ENCODE measurements around the gene CRISPLD2.

CRISPLD2 gene

DNA sequence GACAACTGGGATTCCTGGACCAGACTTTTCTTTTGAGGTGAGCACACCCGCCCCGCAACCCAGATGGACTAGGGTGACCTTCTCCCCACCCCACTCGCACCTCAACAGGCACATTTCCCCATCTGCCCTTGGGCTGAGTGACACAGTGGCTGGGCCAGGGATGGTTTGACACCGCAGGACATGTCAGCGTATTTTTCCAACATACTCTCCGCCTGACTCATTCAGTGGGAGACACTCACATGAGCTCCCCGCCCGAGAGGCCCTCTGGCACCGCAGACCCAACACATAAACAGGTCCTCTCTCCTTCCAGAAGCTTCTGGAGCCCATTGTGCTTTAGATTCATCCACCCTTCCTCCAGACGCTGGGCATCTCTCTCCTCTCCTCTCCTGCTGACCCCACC, 122.1 kb downstream of the CRISPLD2 start:
- no peak for TF ChIP-seq ZNF274 (IDR thresholded peaks at IDR 0.05; ENCODE audit: low read depth, low read length)
- no peak overlapping the region for H3K4me3 ChIP-seq (ENCODE audit: low read length)

DNA sequence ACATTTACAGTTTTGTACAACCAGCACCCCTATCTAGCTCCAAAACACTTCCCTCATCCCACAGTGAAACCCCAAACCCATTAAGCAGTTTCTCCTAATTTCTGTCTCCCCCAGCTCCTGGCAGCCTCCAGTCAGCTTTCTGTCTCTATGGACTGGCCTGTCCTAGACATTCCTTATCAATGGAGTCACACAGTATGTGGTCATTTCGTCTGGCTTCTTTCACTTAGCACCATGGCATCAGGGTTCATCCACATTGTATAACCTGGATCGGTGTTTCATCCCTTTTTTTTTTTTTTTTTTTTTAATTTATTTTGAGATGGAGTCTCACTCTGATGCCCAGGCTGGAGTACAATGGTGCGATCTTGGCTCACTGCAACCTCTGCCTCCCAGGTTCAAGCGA, 123.0 kb downstream of the CRISPLD2 start:
- no peak for TF ChIP-seq ZNF274 (IDR thresholded peaks at IDR 0.05; ENCODE audit: low read depth, low read length)
- H3K4me3 ChIP-seq (ENCODE audit: low read length) = no peak overlapping the region

DNA sequence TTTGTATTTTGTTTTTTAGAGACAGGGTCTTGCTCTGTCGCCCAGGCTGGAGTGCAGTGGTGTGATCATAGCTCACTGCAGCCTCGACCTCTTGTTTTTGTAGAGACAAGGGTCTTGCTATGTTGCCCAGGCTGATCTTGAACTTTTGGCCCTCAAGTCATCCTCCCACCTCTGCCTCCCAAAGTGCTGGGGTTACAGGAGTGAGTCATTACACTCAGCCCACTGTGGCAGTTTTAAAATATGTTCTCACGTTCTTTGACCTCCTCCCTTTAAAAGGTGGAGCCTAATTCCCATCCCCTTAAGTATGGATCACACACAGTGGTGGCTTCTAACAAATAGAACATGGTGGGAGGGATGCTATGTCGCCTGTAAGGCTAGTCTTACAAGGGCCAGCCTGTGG, 123.8 kb downstream of the CRISPLD2 start:
- TF ChIP-seq ZNF274 (IDR thresholded peaks at IDR 0.05; ENCODE audit: low read depth, low read length) = no peak
- no peak overlapping the region for H3K4me3 ChIP-seq (ENCODE audit: low read length)

DNA sequence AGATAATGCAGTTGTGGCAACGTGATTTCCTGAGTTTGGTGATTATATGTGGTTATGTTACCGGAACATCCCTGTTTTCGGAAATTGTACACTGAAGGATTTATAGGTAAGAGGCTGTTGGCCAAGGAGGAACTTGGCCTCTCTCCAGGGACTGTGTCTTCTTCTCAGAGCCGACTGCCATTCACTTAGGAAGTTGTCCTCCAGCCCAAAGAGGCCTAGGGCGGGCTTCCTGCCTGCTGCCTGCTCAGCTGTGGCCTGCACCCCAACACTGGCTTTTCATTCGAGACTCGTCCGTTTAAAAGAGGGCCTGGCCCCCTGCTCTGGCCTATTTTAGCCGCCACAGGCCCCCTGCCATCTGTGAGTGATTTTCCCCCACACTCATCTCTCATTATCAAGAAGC, 127.2 kb downstream of the CRISPLD2 start:
- no peak for TF ChIP-seq ZNF274 (IDR thresholded peaks at IDR 0.05; ENCODE audit: low read depth, low read length)
- no peak overlapping the region for H3K4me3 ChIP-seq (ENCODE audit: low read length)

DNA sequence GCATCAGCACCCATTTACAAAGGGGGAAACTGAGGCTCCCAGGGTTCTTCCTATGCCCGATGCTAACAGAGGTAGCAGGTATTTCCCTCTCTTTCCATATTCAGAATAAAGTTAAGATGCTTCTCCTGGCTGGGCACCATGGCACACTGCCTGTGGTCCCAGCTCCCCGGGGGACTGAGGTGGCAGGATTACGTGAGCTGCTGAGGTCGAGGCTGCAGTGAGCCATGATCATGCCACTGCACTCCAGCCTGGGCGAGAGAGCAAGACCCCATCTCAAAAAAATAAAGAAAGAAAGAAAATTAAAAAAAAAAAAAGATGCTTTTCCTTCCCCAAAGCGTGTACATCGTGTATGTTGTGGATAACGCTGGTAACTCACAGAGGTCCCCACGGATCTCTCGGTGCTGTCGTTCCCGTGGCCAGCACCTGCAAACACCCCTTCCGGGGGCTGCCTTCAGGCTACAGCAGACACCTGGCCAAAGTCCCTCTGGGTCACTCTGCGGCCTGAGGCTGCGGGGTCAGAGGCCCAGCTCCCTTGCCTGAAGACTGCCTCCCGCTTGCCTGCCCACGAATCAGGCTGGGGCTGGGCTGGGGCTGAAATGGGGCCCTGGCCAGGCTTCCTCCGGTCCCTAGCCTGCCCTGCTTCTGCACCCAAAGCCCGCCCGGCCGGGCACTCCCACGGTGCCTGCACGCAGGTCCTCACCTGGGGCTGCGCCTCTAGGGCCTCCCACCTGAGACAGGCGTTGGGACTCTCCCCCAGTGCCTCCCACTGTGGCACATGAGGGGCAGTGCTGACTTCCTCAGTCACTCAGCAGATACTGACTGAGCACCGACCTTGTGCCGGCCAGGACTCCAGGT, 128.4 kb downstream of the CRISPLD2 start:
- no peak for TF ChIP-seq ZNF274 (IDR thresholded peaks at IDR 0.05; ENCODE audit: low read depth, low read length)
- H3K4me3 ChIP-seq (ENCODE audit: low read length) = no peak overlapping the region

DNA sequence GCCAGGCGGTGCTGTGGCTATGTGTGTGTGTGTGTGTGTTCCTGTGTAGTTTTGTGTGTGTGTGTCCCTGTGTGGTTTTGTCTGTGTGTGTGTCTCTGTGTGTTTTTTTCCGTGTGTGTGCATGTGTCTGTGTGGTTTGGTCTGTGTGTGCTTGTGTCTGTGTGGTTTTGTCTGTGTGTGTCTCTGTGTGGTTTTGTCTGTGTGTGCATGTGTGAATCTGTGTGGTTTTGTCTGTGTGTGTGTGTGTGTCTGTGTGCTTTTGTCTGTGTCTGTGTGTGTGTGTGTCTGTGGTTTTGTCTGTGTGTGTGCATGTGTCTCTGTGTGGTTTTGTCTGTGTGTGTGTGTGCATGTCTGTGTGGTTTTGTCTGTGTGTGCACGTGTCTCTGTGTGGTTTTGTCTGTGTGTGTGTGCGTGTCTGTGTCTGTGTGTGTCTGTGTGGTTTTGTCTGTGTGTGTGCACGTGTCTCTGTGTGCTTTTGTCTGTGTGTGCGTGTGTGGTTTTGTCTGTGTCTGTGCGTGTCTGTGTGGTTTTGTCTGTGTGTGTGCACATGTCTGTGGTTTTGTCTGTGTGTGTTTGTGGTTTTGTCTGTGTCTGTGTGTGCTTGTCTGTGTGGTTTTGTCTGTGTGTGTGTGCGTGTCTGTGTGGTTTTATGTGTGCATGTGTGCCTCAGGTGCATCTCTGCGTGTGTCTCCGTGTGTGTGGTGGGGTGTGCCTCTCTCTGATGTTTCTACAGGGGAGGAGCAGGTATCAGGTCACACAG, 129.2 kb downstream of the CRISPLD2 start:
- no peak overlapping the region for H3K4me3 ChIP-seq (ENCODE audit: low read length)
- TF ChIP-seq ZNF274 (IDR thresholded peaks at IDR 0.05; ENCODE audit: low read depth, low read length) = no peak

DNA sequence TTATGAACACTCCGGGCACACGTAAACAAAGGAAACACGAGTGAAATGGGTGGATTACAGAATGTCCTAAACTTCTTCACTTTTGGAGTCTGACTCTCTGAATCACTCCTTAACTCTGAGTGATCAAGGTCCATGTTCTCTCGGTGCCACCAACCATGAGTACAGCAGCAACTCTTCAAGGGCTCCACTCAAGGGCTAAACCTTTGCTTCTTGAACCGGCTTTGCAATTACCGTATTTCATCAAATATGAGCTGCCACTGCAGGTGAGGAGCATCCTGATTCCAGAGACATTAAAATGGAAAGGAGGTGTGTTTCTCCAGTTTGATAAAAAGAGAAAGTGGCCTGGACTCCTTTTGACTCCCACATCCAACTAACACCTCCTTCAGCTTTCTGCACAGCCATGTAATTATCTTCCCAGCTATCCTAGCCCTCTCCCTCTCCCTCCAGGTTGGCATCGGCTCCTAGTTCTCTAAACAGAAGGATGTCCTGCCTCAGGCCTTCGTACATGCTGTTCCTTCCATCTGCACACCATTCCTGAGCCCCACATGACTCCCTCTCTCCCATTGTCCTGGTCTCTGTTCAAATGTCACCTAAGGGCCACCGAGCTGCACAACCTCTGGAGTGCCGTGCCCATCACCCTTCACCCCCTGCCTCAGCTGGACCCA, 130.1 kb downstream of the CRISPLD2 start:
- H3K4me3 ChIP-seq (ENCODE audit: low read length) = no peak overlapping the region
- no peak for TF ChIP-seq ZNF274 (IDR thresholded peaks at IDR 0.05; ENCODE audit: low read depth, low read length)

DNA sequence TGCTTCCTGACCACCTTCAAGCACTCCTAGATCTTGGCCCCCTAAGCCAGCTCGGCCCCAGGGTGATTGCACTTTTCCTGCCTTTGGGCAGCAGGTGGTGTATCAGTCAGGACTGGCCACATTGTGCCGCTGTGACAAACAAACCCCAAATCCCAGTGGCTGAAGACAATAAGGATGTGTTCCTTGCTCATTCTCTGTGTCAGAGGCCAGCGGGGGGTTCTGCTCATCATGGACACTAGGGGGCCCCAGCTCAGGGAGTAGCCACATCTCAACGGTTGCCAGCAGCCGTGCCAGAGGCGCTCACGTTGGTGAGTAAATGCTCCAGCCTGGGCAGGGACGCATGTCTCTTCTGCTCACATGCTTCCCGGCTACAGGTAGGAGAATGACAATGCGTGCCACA, 131.1 kb downstream of the CRISPLD2 start:
- TF ChIP-seq ZNF274 (IDR thresholded peaks at IDR 0.05; ENCODE audit: low read depth, low read length) = no peak
- no peak overlapping the region for H3K4me3 ChIP-seq (ENCODE audit: low read length)

DNA sequence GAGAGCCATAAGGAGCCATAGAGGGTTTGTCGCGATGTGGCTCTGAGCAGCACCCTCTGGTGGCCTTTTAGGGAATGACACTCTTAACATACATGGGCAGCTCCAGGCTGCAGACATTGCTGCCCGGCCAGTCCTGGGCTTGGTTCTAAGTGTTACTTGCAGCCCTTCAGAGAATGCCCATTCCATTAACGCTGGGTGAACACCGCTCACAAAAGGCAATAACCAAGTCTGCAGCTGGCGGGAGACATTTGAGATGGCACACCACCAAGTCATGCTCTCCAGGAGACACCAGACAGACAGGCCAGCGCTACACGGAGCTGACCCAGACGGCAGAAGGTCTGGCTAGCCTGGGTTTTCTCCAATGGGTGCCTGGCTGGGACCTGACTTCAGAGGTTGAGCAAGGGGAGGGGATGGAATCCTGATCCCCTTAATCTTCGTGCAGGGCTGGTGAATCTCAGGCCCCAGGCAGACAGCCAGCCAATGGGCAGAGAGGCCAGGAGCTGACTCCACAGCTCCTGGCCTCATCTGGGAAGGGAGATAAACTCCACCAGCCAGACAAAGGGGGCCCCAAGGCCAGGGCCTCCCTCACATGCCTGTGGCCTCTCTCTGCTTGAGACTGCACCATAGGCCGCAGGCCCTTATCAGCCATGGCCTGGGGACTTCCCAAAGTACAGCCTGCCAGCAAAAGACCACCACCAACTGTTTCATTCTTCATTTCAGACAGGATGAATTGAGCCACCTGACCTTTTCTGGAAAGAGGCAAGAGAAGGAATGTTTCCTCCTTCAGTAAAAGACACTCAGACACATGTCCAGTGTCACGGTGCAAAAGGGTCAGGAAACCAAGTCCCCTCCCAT, 132.8 kb downstream of the CRISPLD2 start:
- no peak for TF ChIP-seq ZNF274 (IDR thresholded peaks at IDR 0.05; ENCODE audit: low read depth, low read length)
- no peak overlapping the region for H3K4me3 ChIP-seq (ENCODE audit: low read length)

DNA sequence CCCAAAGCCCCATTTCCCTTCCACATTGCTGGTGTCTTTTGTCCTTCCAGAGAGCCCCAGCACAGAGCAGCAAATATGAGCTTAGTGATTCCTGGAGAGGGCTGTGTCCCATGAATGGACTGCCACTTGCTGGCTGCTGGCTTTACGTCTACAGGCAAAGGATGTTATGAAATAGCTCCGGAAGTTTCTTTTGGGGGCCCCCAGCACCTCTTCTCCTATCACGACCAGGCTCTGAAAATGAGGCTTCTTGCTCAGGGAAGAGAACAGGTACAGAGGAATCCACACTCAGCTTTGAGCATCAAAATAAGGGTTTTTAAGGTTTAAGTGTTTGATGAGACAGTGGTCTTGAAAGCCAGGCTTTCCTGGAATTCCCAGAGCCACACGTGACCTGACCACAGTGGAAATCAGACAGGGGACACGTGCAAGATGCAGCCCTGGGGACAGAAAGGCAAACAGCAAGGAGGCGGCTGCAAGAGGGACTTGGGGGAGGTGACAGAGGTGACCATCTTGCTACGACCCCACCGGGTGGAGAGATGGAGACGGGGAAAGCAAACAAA, 133.5 kb downstream of the CRISPLD2 start:
- H3K4me3 ChIP-seq (ENCODE audit: low read length) = no peak overlapping the region
- no peak for TF ChIP-seq ZNF274 (IDR thresholded peaks at IDR 0.05; ENCODE audit: low read depth, low read length)

DNA sequence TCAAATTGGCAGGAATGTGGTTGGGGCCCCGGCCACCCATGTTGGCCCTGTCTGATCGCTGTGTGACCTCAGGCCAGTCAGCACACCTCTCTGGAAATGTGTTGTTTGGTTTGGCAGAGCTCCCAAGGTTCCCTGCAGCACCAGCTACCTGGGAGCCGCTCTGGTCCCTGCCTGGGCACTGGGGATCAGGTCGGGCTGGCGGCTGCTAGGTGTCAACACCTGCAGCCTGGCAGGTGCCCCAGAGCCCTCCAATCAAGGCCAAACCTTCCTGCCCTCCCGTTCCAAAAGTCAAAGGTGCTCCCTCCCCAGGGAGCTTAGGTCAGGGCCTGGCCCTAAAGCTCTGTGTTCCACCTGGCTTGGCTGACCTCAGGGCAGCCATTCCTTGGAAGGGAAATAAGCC, 135.6 kb downstream of the CRISPLD2 start:
- TF ChIP-seq ZNF274 (IDR thresholded peaks at IDR 0.05; ENCODE audit: low read depth, low read length) = no peak
- no peak overlapping the region for H3K4me3 ChIP-seq (ENCODE audit: low read length)

DNA sequence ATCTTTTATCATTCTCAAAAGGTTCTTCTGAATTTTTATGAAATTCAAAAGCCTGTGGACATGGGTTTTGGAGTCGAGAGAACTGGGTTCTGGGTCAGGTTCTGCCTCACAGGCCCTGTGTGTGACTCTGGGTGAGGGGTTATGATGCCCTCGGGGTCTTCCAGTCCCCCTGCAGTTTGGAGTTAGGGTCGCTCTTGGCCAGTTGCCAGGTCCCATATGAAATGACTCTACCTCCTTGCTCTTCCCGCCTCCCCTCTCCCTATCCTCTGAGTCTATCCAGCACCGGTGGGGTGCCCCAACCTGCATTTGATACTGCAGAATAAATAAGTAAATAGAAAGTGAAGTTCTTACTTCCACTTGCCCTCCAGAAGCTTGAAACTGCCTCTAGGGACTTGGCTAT, 137.4 kb downstream of the CRISPLD2 start:
- no peak overlapping the region for H3K4me3 ChIP-seq (ENCODE audit: low read length)
- TF ChIP-seq ZNF274 (IDR thresholded peaks at IDR 0.05; ENCODE audit: low read depth, low read length) = no peak

DNA sequence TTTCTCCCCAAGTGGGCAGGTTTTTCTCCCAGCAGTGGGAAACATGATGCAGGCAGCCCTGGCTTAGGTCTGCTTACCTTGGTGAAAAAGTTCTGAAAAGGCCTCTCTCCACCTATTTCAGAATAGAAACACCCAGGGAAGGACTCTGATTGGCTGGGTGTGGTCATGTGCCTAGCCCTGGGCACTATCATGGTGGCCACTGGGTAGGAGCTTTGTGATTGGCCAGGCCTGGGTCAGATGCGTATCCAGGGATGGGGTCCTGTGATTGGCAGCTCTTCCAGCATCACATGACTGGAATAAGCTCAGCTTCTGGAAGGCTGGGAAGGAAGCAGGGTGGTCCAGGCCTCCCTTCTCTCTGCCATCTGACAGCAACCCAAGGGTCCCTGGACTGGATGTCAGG, 138.0 kb downstream of the CRISPLD2 start:
- no peak overlapping the region for H3K4me3 ChIP-seq (ENCODE audit: low read length)
- TF ChIP-seq ZNF274 (IDR thresholded peaks at IDR 0.05; ENCODE audit: low read depth, low read length) = no peak

Measured in GM08714 (cell line).